ENCODE data around the gene HDAC1. TPM values are rescaled to one million over a fixed set of nuclear protein-coding genes. Genes with fewer than 3 reads are reported as not detected.
"Not testable (repeated sequence)": the region's sequence is repeated elsewhere in the genome, so short reads cannot be mapped to it uniquely, and the experiment has no call there.

Gene HDAC1
- total RNA-seq, 1 experiment from 2014 or later = 117 TPM

GRCh38 chr1:32275424-32275823 is 16.5 kb upstream of the HDAC1 start:
- no peaks in the 10 kb centered on the region for H3K36me3 ChIP-seq (ENCODE audit: control insufficient read depth, insufficient read depth, low read length)
- no peaks in the 10 kb centered on the region for H3K27me3 ChIP-seq (replicated peaks; ENCODE audit: control insufficient read depth, insufficient read depth, low read length)
- no TSS peak for BruUV-seq (replicated peaks)
- Mint-ChIP-seq H3K27ac (ENCODE audit: unreplicated experiment) (no peak overlapping the region), H3K4me1 (ENCODE audit: low read depth, unreplicated experiment) (no peaks in the 10 kb centered on the region), H3K4me3 (ENCODE audit: unreplicated experiment) (no peak overlapping the region), H3K27me3 (ENCODE audit: insufficient read depth, unreplicated experiment) (no peaks in the 10 kb centered on the region), H3K9me3 (ENCODE audit: unreplicated experiment) (no peaks in the 10 kb centered on the region), H3K36me3 (ENCODE audit: insufficient read depth, unreplicated experiment) (no peaks in the 10 kb centered on the region)
- no peak for DNase-seq
- H3K9me3 ChIP-seq = no peaks in the 10 kb centered on the region
- ChIA-PET POLR2A (no interaction called here), CTCF (no interaction called here)
- intact Hi-C loops (cut with micrococcal nuclease; ENCODE audit: unreplicated experiment) = no loop called here
- H3K4me3 ChIP-seq (ENCODE audit: low read depth, low read length) = no peak overlapping the region
- H3K4me1 ChIP-seq = no peaks in the 10 kb centered on the region
- no peak for TF ChIP-seq CTCF (IDR thresholded peaks at IDR 0.05; ENCODE audit: insufficient read depth in 1 of 2, low read depth in 1 of 2, low read length in 1 of 2, severe bottlenecking in 1 of 2, unreplicated experiment in 1 of 2)

- H3K9me3 ChIP-seq = no peaks in the 10 kb centered on the region
- Mint-ChIP-seq H3K27me3 (ENCODE audit: insufficient read depth, unreplicated experiment) (no peaks in the 10 kb centered on the region), H3K4me3 (ENCODE audit: unreplicated experiment) (no peak overlapping the region), H3K27ac (ENCODE audit: unreplicated experiment) (no peak overlapping the region), H3K36me3 (ENCODE audit: insufficient read depth, unreplicated experiment) (no peaks in the 10 kb centered on the region), H3K9me3 (ENCODE audit: unreplicated experiment) (no peaks in the 10 kb centered on the region), H3K4me1 (ENCODE audit: low read depth, unreplicated experiment) (no peaks in the 10 kb centered on the region)
- no peak for DNase-seq
- POLR2A ChIA-PET = no interaction called here
- CTCF ChIA-PET = interaction anchor here (0.6 kb wide), 1 partner anchor 61 kb away, joined by 3 read pairs; no protein-coding TSS in a partner anchor
- no peak overlapping the region for H3K4me3 ChIP-seq (ENCODE audit: low read depth, low read length)
- BruUV-seq (replicated peaks) = no TSS peak
- no peak for TF ChIP-seq CTCF (IDR thresholded peaks at IDR 0.05; ENCODE audit: insufficient read depth in 1 of 2, low read depth in 1 of 2, low read length in 1 of 2, severe bottlenecking in 1 of 2, unreplicated experiment in 1 of 2)
- H3K36me3 ChIP-seq (ENCODE audit: control insufficient read depth, insufficient read depth, low read length) = no peaks in the 10 kb centered on the region
- intact Hi-C loops (cut with micrococcal nuclease; ENCODE audit: unreplicated experiment) = no loop called here
- H3K27me3 ChIP-seq (replicated peaks; ENCODE audit: control insufficient read depth, insufficient read depth, low read length) = no peaks in the 10 kb centered on the region
- no peaks in the 10 kb centered on the region for H3K4me1 ChIP-seq
Observed at GRCh38 chr1:32276032-32276782, 15.7 kb upstream of the HDAC1 start.

GRCh38 chr1:32284777-32285176 is 7.1 kb upstream of the HDAC1 start:
- H3K36me3 ChIP-seq (ENCODE audit: control insufficient read depth, insufficient read depth, low read length); DNase-seq; H3K4me1 Mint-ChIP-seq (ENCODE audit: low read depth, unreplicated experiment); intact Hi-C loops (cut with micrococcal nuclease; ENCODE audit: unreplicated experiment); H3K27ac Mint-ChIP-seq (ENCODE audit: unreplicated experiment); H3K4me1 ChIP-seq; H3K9me3 Mint-ChIP-seq (ENCODE audit: unreplicated experiment); H3K27me3 Mint-ChIP-seq (ENCODE audit: insufficient read depth, unreplicated experiment); BruUV-seq (replicated peaks); H3K36me3 Mint-ChIP-seq (ENCODE audit: insufficient read depth, unreplicated experiment); H3K9me3 ChIP-seq; H3K4me3 Mint-ChIP-seq (ENCODE audit: unreplicated experiment); POLR2A ChIA-PET; H3K4me3 ChIP-seq (ENCODE audit: low read depth, low read length); CTCF ChIA-PET; H3K27me3 ChIP-seq (replicated peaks; ENCODE audit: control insufficient read depth, insufficient read depth, low read length): not testable (repeated sequence)
